ENCODE results near the gene PSMD11. TPM values are rescaled to one million over a fixed set of nuclear protein-coding genes. Genes with fewer than 3 reads are reported as not detected.

PSMD11 gene
- total and polyA plus RNA-seq, 4 donors: 47.8 to 87.9 (median 67.6) TPM

DNA sequence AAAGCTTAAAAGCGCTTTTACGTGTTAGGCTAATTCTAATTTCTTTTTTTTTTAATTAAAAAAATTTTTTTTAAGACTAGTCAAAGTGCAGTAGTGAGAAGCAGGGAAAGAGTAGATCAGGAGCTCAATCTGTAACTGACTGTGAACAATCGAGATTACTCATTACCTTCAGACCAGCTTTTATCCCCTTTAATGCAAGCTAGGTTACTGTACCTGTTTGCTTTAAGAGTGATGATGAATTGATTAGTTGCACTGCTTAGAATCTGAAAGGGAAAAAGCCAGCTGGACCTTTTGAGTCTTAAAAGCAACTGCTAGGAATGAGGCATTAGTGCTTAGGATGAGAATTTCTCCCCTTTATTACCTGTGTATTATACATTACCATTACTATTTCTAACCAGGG, 19.0 kb downstream of the PSMD11 start:
- Histone ChIP-seq H3K9me3 (ENCODE audit: control insufficient read depth in 4 of 4, insufficient read depth in 3 of 4, low read length in 3 of 4) (no peaks in the 10 kb centered on the region), H3K4me3 (no peak overlapping the region), H3K27me3 (ENCODE audit: control insufficient read depth in 3 of 3, insufficient read depth in 3 of 3, low read length in 2 of 3) (no peaks in the 10 kb centered on the region), H3K4me1 (ENCODE audit: control insufficient read depth in 5 of 5, insufficient read depth in 5 of 5, low read length in 5 of 5) (peaks cover 0 to 1% (median 0%) of the 10 kb centered on the region in 5 donors), H3K27ac (ENCODE audit: low read depth in 1 of 2, low read length in 1 of 2) (no peak overlapping the region), H3K36me3 (ENCODE audit: control insufficient read depth in 4 of 4, insufficient read depth in 4 of 4, low read length in 4 of 4) (peaks cover 30 to 44% (median 33%) of the 10 kb centered on the region in 4 donors), H3K9ac (ENCODE audit: insufficient read depth in 1 of 2, low read length in 2 of 2) (no peak overlapping the region)
- TF ChIP-seq, protein P1, sequence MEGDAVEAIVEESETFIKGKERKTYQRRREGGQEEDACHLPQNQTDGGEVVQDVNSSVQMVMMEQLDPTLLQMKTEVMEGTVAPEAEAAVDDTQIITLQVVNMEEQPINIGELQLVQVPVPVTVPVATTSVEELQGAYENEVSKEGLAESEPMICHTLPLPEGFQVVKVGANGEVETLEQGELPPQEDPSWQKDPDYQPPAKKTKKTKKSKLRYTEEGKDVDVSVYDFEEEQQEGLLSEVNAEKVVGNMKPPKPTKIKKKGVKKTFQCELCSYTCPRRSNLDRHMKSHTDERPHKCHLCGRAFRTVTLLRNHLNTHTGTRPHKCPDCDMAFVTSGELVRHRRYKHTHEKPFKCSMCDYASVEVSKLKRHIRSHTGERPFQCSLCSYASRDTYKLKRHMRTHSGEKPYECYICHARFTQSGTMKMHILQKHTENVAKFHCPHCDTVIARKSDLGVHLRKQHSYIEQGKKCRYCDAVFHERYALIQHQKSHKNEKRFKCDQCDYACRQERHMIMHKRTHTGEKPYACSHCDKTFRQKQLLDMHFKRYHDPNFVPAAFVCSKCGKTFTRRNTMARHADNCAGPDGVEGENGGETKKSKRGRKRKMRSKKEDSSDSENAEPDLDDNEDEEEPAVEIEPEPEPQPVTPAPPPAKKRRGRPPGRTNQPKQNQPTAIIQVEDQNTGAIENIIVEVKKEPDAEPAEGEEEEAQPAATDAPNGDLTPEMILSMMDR (IDR thresholded peaks at IDR 0.05; ENCODE audit: control extremely low read depth, extremely low read depth): no peak
- WGBS, 2 donors: 93 to 94% methylated on average over 3 of the region's 3 CpGs
- no peak for ATAC-seq (ENCODE audit: insufficient read depth, low FRiP score)
- DNase-seq: no peak

DNA sequence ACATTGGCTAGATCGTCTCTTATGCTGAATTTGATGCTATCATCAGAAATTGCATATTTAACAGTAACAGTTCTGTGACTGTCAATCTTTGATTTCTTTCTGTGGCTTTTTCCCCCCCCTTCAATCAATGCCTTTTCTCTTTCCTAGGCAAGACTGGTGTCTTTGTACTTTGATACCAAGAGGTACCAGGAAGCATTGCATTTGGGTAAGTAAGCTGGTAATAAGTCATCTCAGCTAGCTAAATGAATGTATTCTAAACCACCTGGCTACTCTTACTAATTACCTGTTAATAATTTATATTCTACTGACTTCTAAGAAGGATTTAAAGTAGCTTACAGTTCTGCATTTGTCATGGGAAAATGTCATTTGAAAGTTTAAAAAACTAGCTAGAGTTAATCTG, 20.1 kb downstream of the PSMD11 start:
- Histone ChIP-seq H3K9me3 (ENCODE audit: control insufficient read depth in 4 of 4, insufficient read depth in 3 of 4, low read length in 3 of 4) (no peaks in the 10 kb centered on the region), H3K4me1 (ENCODE audit: control insufficient read depth in 5 of 5, insufficient read depth in 5 of 5, low read length in 5 of 5) (peaks cover 0 to 1% (median 0%) of the 10 kb centered on the region in 5 donors), H3K4me3 (no peak overlapping the region), H3K27ac (ENCODE audit: low read depth in 1 of 2, low read length in 1 of 2) (no peak overlapping the region), H3K9ac (ENCODE audit: insufficient read depth in 1 of 2, low read length in 2 of 2) (no peak overlapping the region), H3K36me3 (ENCODE audit: control insufficient read depth in 4 of 4, insufficient read depth in 4 of 4, low read length in 4 of 4) (peaks cover 30 to 41% (median 33%) of the 10 kb centered on the region in 4 donors), H3K27me3 (ENCODE audit: control insufficient read depth in 3 of 3, insufficient read depth in 3 of 3, low read length in 2 of 3) (no peaks in the 10 kb centered on the region)
- TF ChIP-seq, protein P1 (IDR thresholded peaks at IDR 0.05; ENCODE audit: control extremely low read depth, extremely low read depth): no peak
- DNase-seq (no peak), ATAC-seq (ENCODE audit: insufficient read depth, low FRiP score) (no peak)
- 90 to 94% methylated on average over 1 of the region's 1 CpG for WGBS, 2 donors

DNA sequence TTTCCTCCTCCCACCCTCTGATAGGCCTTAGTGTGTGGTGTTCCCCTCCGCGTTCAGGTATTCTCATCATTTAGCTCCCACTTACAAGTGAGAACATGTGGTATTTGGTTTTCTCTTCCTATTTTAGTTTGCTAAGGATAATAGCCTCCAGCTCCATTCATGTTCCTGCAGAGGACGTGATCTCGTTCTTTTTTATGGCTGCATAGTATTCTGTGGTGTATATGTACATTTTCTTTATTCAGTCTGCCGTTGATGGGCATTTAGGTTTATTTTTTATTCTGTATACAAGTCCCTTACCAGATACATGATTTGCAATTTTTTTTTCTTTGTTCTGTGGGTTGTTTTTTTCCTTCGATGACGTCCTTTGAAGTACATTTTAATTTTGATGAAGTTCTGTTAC, 23.6 kb downstream of the PSMD11 start:
- Histone ChIP-seq H3K27ac (ENCODE audit: low read depth in 1 of 2, low read length in 1 of 2) (no peak overlapping the region), H3K4me1 (ENCODE audit: control insufficient read depth in 5 of 5, insufficient read depth in 5 of 5, low read length in 5 of 5) (peaks cover 0 to 9% (median 0%) of the 10 kb centered on the region in 5 donors), H3K9me3 (ENCODE audit: control insufficient read depth in 4 of 4, insufficient read depth in 3 of 4, low read length in 3 of 4) (no peaks in the 10 kb centered on the region), H3K9ac (ENCODE audit: insufficient read depth in 1 of 2, low read length in 2 of 2) (no peak overlapping the region), H3K36me3 (ENCODE audit: control insufficient read depth in 4 of 4, insufficient read depth in 4 of 4, low read length in 4 of 4) (peaks cover 40 to 54% (median 42%) of the 10 kb centered on the region in 4 donors), H3K27me3 (ENCODE audit: control insufficient read depth in 3 of 3, insufficient read depth in 3 of 3, low read length in 2 of 3) (no peaks in the 10 kb centered on the region), H3K4me3 (no peak overlapping the region)
- DNase-seq: no peak
- TF ChIP-seq, protein P1 (IDR thresholded peaks at IDR 0.05; ENCODE audit: control extremely low read depth, extremely low read depth): no peak
- ATAC-seq (ENCODE audit: insufficient read depth, low FRiP score): no peak
- WGBS, 2 donors: 96 to 98% methylated on average over 7 of the region's 7 CpGs

All from lung (tissue), 12 donors.